ENCODE data around the gene FOLR1.
"Not testable (repeated sequence)": the region's sequence is repeated elsewhere in the genome, so short reads cannot be mapped to it uniquely, and the experiment has no call there.

Gene FOLR1

DNA sequence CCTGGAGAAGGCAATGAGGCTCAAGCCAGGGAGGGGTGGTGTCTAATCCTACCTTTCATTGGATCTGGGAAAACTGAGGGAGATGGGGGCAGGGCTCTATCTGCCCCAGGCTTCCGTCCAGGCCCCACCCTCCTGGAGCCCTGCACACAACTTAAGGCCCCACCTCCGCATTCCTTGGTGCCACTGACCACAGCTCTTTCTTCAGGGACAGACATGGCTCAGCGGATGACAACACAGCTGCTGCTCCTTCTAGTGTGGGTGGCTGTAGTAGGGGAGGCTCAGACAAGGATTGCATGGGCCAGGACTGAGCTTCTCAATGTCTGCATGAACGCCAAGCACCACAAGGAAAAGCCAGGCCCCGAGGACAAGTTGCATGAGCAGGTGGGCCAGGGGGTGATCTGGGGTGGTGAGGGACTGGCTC, at the start of gene FOLR1:
Gene FOLR1 (plus strand): TSS at position 180 of the 421 bp plus-strand sequence. CDS start 34 bp downstream, at position 214.
- DNase-seq: no peak

DNA sequence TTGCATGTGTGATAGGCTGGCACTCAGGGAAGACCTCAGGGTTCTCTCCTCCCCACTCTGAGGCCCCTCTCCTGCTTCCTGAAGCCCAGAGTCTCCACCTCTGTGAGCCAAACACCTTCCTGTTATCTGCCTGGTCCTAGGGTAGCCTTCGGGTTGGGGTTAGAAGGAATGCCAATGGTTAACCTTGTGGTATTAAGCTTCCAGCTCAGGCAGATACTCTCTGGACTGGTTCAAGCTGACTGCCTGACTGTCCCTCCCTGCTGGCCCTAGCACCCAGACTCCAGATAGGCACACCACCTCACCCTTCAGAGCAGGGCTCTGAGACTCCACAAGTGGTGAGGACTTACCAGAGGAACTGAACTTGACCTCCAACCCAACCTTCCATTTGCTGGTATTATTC, 49.4 kb upstream of the FOLR1 start:
- DNase-seq: not testable (repeated sequence)

DNA sequence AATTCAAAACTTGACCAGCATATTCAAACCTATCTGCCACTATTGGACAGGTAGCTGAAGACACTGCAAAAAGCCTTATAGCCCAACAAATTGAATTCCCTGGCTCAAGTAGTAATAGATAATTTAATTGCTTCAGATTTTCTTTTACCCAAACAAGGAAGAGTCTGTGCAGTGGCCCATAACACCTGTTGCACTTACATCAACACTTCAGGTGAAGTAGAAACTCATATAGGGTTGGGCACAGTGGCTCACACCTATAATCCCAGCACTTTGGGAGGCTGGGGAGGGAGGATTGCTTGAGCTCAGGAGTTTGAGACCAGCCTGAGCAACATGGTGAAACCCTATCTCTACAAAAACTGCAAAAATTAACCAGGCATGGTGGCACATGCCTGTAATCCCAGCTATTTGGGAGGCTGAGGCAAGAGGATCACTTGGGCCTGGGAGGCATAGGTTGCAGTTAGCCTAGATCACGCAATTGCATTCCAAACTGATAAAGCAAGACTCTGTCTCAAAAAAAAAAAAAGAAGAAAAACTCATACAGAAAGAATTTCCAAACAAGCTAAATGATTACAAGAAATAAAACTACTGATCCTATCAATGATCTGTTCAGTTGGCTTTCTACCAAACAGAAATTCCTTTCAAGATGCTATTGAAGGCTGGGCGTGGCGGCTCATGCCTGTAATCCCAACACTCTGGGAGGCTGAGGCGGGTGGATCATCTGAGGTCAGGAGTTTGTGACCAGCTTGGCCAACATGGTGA, 47.0 kb upstream of the FOLR1 start:
- DNase-seq: peak; percentile 56

DNA sequence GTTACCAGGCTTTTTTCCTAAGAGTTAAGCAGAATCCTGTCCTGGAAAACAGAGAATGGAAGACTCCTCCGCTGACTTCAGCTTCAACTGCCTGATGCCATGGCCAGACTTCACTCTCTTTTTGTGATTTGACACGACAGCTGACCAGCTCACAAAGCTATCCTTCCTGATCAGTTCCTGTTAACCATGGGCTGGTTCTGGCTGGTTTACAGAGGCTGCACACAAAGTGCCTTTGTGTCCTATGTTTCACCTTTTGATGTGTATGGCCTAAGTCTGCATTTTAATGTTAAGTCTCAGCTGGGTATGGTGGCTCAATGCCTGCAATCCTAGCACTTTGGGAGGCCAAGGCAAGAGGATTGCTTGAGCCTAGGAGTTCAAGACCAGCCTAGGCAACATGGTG, 45.3 kb upstream of the FOLR1 start:
- DNase-seq: no peak

DNA sequence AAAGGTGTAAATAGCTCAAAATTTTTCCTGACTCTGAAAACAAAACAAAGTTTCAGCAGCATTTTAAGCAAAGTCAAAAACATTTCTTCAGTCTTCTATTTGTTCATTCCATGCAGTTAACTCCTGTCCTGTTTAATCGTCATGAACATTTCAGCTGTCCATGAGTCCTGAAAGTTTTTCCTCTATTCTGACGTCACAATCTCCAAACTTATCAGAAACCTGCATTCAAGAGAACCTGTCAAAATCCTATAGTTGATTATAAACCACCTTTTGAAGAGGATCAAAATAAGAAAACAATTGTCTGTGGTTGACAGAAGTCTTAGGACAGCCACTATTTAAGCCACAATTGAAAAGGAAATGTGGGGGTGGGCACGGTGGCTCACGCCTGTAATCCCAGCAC, 41.1 kb upstream of the FOLR1 start:
- no peak for DNase-seq

DNA sequence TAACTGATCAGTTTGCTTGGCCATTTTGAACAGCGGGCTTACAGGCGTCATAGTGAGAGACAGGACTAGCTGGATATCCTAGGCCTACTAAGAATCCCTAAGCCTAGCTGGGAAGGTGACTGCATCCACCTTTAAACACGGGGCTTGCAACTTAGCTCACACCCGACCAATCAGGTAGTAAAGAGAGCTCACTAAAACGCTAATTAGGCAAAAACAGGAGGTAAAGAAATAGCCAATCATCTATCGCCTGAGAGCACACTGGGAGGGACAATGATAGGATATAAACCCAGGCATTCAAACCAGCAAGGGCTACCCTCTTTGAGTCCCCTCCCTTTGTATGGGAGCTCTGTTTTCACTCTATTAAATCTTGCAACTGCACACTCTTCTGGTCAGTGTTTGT, 38.1 kb upstream of the FOLR1 start:
- DNase-seq: not testable (repeated sequence)

DNA sequence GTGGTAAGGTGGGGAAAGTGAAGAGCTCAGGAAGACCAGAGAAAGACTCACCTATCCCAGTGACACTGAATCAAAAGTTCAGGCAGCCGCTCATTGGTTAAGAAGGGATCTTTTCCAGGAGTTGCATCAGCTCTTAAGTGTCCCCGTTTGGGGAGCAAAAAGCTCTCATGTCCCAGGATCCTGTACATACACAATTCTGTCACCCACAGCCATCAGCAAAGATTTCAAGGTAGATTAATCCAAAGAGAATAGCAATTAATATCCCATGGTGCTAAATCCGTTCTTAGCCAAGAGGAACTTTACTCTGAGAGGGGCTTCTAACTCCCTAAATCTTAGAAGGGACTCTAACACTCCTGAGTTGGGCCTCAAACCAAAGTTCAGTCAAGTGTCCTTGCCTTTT, 37.1 kb upstream of the FOLR1 start:
- DNase-seq: no peak

DNA sequence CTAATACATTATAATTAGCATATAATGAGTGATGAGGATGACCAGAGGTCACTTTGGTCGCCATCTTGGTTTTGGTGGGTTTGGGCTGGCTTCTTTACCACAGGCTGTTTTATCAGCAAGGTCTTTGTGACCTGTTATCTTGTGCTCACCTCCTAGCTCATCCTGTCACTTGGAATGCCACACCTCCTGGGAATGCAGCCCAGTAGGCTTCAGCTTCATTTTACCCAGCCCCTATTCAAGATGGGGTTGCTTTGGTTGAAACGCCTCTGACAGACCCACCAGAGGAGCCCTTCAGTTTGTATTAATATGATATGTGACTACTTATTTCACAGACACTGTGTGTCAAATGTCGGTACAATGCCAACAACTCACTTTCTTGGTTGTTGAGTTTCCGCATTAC, 36.2 kb upstream of the FOLR1 start:
- no peak for DNase-seq

DNA sequence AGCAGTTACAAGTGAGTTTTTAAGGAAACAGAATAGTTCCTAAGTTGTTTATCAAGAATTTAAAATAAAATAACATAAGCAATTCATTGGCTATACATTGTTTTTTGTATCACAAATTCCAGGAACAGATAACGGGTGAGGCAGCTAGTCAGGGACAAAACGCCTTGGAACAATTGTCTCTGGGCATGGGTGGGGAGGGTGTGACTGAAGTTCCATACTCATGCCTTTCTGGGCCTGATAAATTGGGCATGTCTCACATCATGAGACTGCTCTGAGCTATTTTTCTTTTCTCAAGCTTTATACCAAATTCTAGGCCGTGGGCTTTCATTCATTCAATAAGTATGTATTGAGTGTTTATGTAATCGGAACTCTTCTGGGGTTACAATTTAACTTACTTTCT, 34.8 kb upstream of the FOLR1 start:
- DNase-seq: no peak

DNA sequence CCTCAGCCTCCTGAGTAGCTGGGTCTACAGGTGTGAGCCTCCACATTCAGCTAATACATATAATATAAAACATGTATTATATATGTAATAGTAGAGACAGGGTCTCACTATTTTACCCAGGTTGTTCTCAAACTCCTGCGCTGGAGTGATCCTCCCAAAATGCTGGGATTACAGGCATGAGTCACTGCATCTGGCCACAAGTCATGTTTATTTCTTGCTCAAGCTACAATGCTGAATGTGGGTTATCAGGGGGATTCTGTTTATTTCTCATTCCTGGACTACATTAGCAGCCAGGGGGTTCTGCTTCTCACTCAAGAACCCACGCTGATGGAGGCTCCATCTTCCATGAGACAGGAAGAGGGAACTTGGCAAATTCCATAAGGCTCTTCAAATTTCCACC, 31.6 kb upstream of the FOLR1 start:
- DNase-seq: no peak

DNA sequence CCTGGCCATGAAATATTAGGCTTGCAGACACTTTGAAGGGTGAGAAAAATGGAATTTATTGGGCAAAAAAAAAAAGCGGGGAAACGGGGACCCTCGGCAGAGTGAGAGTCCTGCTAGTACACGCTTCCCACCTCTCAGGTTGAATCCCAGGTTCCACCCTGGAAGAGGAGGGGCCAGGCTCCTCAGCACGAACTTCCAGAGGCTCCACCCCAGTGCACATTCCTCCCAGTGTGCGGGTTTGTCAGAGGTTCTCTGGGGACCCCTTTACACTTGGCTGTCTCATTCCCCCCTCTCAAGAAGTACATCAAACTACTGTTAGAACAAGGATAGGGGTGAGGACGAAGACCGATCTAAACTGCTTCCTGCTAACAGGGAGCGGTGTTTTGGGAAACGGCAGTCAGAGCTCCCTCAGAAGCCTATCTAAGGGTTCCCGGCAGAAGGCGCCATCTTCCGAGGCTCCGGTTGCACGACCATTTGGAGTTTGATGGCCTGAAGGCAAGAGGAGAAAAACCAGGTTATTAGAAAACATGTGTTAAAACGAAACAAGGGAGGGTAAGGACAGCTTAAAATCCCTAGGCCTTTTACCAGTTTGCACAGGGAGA, 28.9 kb upstream of the FOLR1 start:
- DNase-seq: no peak

DNA sequence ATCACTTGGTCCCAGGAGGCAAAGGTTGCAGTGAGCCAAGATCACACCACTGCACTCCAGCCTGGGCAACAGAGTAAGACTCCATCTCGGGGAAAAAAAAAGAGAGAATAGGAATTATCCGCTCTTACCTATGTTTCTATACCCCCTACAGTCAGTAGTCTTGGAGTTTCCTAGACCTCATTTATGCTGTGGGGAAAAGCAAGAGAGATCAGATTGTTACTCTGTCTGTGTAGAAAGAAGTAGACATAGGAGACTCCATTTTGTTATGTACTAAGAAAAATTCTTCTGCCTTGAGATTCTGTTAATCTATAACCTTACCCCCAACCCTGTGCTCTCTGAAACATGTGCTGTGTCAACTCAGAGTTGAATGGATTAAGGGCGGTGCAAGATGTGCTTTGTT, 27.8 kb upstream of the FOLR1 start:
- not testable (repeated sequence) for DNase-seq

DNA sequence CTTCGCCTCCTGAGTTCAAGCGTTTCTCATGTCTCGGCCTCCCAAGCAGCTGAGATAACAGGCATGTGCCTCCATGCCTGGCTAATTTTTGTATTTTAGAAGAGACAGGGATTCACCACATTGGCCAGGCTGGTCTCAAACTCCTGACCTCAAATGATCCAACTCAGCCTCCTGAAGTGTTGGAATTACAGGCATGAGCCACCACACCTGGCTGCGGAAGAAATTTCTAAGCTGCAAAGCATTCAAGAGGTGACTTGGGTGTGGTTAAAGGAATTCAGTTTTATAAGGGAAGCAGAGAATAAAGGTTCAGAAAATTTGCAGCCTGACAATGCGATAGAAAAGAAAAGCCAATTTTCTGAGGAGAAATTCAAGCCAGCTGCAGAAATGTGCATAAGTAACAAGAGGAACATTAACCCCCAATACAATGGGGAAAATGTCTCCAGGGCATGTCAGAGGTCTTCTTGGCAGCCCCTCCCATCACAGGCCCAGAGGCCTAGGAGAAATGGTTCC, 22.8 kb upstream of the FOLR1 start:
- DNase-seq: not testable (repeated sequence)

DNA sequence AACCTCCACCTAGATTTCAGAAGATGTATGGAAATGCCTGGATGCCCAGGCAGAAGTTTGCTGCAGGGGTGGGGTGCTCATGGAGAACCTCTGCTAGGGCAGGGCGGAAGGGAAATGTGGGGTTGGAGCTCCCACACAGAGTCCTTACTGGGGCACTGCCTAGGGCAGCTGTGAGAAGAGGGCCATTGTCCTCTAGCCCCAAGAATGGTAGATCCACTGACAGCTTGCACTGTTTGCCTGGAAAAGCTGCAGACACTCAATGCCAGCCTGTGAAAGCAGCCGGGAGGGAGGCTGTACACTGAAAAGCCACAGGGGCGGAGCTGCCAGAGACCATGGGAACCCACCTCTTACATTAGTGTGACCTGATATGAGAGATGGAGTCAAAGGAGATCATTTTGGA, 22.2 kb upstream of the FOLR1 start:
- not testable (repeated sequence) for DNase-seq

DNA sequence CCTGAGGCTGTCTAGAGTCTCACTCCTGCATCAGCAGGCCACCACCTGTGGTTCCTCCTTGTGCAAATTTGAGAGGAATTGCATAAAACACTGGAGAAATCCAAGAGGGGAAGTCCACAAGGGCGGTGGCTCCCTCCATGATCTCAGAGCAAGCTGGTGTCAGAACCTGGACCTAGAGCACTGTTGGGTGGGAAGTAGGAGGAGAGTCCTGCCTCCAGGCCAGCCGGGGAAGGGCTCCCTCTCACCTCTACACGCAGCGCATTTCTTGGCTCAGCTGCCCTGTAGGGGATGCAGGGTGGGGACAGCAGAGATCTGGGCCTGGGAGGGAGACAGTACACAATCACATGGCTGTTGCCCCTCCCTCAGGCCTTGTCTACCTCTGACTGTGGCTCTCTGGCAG, 19.9 kb upstream of the FOLR1 start:
- not testable (repeated sequence) for DNase-seq

DNA sequence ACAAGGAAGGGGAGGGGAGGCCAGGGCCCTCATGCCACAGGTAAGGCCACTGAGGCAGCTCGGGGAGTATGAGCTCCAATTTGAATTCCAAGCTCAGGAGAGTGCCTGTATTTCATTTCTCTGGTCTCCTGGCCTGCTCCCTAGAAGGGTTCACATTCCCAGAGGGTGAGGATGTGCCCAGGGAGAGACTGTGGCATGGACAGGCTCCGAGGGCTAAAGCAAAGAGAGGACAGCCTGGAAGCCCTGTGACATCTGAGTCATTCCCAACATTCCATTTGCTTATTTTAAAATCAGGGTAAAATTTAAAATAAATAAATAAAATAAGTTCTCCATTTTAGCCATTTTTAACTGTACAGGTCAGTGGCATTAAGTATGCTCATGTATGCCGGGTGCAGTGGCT, 18.6 kb upstream of the FOLR1 start:
- DNase-seq: no peak

DNA sequence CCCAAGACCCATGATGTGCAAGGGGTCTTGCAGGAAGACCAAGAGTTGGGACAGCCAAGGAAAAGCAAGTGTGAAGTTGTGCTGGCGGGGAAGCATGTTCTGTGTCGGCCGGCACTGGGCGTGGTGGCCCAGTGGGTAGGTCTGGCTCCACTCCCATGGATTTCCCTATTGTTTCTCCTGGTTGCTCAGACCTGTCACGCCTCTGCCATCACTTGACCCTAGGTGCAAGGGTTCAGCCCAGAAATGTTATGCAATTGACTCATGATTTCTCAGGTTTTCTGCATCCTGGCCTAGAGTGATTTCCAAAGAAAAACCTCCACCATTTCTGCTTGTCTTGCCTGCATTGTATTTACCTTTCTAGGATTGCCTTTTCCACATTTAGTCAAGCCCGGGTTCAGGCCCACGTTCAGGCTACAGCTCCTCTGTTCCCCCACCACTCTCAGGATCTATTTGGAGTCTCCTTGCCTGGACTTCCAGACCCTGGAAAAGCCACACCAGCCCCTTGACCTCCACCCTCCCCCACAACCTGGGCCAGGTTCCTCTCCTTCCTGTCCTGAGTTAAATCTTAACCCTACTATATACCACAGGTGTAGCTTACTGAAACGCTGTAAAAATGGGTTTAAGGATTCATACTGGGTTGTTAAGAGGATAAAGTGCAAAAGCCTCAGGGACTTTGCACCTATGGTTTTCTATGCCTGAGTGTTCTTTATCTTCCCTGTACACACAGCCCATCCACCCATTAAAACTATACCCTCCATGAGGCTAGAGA, 17.5 kb upstream of the FOLR1 start:
- DNase-seq: no peak

DNA sequence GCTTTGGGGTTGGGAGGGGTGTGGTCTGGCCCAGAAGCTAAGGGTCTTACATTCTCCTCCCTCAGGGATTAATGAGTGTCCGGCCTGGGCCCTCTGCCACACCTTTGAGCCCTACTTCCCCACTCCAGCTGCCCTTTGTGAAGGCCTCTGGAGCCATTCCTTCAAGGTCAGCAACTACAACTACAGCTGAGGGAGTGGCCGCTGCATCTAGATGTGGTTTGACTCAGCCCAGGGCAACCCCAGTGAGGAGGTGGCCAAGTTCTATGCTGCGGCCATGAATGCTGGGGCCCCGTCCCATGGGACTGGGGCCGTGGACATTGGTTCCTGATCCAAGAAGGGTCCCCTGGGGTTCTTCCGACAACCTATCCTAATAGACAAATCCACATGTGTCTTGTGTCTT, 14.3 kb upstream of the FOLR1 start:
- no peak for DNase-seq

DNA sequence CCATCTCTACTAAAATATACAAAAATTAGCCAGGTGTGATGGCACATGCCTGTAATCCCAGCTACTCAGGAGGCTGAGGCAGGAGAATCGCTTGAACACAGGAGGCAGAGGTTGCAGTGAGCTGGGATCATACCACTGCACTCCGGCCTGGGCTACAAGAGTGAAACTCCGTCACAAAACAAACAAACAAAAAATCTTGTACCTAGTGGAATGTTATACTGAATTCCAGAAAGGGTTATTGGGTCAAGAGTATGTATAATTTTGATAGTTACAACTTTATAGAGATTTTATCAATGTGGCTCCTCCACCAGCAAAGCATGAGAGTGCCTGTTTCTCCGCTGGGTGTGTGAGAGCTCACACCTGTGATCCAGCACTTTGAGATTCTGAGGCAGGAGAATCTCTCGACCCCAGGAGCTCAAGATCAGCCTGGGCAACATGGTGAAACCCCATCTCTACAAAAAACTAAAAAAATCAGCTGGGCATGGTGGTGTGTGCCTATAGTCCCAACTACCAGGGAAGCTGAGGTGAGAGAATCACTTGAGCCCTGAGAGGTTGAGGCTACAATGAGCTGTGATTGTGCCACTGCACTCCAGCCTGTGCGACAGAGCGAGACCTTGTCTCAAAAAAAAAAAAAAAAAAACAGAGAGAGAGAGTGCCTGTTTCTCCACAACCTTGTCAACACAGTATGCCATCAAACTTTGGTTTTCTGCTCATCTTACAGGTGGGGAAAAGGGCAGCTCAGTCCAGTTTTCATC, 12.7 kb upstream of the FOLR1 start:
- no peak for DNase-seq

DNA sequence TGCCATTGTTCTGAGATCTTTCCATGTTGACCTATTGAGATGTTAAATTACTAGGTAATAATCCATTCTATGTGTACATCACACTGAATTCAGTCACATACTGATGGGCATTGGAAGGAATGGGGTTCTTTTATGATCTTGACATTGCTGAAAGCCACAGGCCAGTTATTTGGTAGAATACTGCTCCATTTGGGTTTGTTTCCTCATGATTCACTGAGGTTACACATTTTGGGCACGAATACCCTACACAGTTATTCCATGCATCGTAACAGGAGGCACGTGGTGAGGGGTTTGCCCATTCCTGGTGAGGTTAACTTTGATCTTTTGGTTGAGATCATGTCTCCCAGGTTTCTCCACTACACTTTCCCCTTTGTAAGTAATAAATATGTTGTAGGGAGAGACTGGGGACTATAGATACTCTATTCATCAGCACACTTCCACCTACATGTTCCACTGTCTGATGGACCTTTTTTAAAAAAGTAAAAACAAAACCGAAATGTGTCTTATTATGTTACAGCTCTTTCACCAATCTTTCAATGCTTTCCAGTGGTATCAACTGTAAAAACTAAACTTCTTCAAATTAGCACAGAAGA, 12.0 kb upstream of the FOLR1 start:
- no peak for DNase-seq

DNA sequence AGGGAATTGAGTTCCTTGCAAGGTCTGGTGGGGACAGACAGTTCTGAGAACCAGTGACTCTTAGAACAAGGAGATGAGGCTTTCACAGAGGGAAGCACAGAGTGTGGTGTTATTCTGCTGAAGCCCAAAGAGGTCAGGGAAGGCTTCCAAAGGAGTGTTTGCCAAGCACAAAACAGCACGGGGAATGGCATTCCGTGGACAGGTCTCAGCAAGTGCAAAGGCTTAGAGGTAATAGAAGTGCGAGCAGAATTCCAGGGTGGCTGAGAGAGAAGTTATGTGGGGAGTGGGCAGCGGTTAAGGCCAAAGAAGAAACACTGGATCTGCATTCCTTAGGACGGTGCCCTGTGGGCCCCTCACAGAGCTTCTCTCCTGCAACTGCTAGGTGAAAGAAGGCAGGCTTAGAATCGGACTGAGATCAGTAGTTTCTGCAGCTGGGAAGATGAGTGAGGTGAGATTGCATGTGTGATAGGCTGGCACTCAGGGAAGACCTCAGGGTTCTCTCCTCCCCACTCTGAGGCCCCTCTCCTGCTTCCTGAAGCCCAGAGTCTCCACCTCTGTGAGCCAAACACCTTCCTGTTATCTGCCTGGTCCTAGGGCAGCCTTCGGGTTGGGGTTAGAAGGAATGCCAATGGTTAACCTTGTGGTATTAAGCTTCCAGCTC, 10.9 kb upstream of the FOLR1 start:
- not testable (repeated sequence) for DNase-seq

DNA sequence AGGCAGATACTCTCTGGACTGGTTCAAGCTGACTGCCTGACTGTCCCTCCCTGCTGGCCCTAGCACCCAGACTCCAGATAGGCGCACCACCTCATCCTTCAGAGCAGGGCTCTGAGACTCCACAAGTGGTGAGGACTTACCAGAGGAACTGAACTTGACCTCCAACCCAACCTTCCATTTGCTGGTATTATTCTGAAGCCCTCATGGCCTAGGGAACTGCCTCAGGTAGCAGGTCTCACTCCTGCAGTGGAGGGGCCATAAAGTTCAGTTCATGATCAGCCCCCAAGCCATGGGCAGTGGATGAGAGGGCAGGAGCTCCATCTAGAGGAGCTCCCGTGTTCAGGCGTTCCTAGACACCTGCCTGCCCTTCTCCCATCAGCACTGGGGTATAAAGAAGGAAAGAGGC, 10.4 kb upstream of the FOLR1 start:
- DNase-seq: not testable (repeated sequence)

Data from kidney glomerular epithelial cell (primary cell).